Right lobe of liver (tissue), 6 donors: Measurements from ENCODE around the gene DDX39A. TPM values are rescaled to one million over a fixed set of nuclear protein-coding genes. Genes with fewer than 3 reads are reported as not detected.

Source experiments
- ATAC-seq, 4 donors: fragments of 200-7000 bp; cut with Tn5 transposase; one replicate each; pipeline ENCODE4 v1.9.1; 2020; ENCODE audit warnings: mild to moderate bottlenecking in 4 of 4, moderate library complexity in 4 of 4
- DNase-seq, 3 donors: peaks; one replicate each; pipeline ENCODE4 v3.0.0-alpha.2; 2020
- H3K27ac ChIP-seq, 3 donors: fragments of 200-600 bp; one replicate each; pipeline ENCODE4 v1.8.0; 2022
- H3K27me3 ChIP-seq, 2 donors: fragments of 200-600 bp; one replicate each; pipeline ENCODE4 v1.8.0; 2022
- H3K36me3 ChIP-seq, 4 donors: fragments of 200-600 bp; sonication (generic) in 1 of 4; one replicate each; pipeline versions ENCODE4 v1.5.1 to v1.8.0; 2017 to 2022; ENCODE audit warnings: control low read depth in 1 of 4
- H3K4me1 ChIP-seq, 4 donors: fragments of 200-600 bp; sonication (generic) in 1 of 4; one replicate each; pipeline versions ENCODE4 v1.5.1 to v1.8.0; 2017 to 2022; ENCODE audit warnings: control low read depth in 1 of 4
- H3K4me3 ChIP-seq, 3 donors: fragments of 200-600 bp; one replicate each; pipeline ENCODE4 v1.8.0; 2022
- H3K9me3 ChIP-seq, 4 donors: fragments of 200-600 bp; sonication (generic) in 1 of 4; one replicate each; pipeline versions ENCODE4 v1.5.1 to v1.8.0; 2017 to 2022; ENCODE audit warnings: control low read depth in 1 of 4
- CTCF ChIP-seq, 4 donors: fragments of 200-600 bp in 3 of 4; fragments of 450-650 bp in 1 of 4; IDR thresholded peaks; one replicate each; pipeline versions ENCODE4 v1.5.1 to v1.8.0; 2016 to 2022; ENCODE audit warnings: antibody characterized with exemption in 4 of 4, mild to moderate bottlenecking in 2 of 4
- POLR2A ChIP-seq: fragments of 450-650 bp; IDR thresholded peaks from one replicate; pipeline ENCODE4 v1.6.1; 2017; ENCODE audit warnings: antibody characterized with exemption, mild to moderate bottlenecking
- WGBS: methylation state at CpG from one replicate; pipeline ENCODE4 v1.1.6; 2018; ENCODE audit warnings: low coverage, low lambda C conversion rate; ENCODE audit not compliant: insufficient coverage; ENCODE audit errors: missing lambda C conversion rate; 5-methylcytosine and 5-hydroxymethylcytosine counted together
- intact Hi-C, 2 donors: fragments of 100-400 bp; cut with DNase I; formaldehyde crosslinking; loops; one replicate each; pipeline versions ENCODE4 v1.11.2 to v1.14.1; 2022
- total RNA-seq, 6 experiments: library from RNA; depleted of rRNA in 2 of 6; stranded (reverse); fragments of >200 nt in 2 of 6; fragmentation: NEBNext Ultra II Directional in 3 of 6; extraction: Animal tissue kit (Norgen Biotek cat#: 25700) in 3 of 6; gene quantifications; one replicate each; pipeline versions ENCODE4 v1.1.0 to v1.2.4, GENCODE V29; 2016 to 2023
- donor health status: DM: no; HTN: yes; CAD: no.
- donor health status: DM: no; HTN: no; CAD: no.
- donor health status: DM: no; HTN: no; CAD: no.
- donor health status: DM: no; HTN: yes; CAD: no.
- donor health status: DM: no; HTN: yes; CAD: no.

DDX39A gene
- total RNA-seq, 6 experiments from 2014 or later: 12.9 to 34.5 (median 24.6) TPM

- intact Hi-C loops: no loop called here
- TF ChIP-seq POLR2A (no peak), CTCF (IDR thresholded peaks at IDR 0.05) (no peak)
- no peaks in the 10 kb centered on the region for H3K9me3 ChIP-seq
- DNase-seq (no peak), ATAC-seq (no peak)
- no peaks in the 10 kb centered on the region for H3K27me3 ChIP-seq
- H3K4me3 ChIP-seq: no peak overlapping the region
- whole genome bisulfite sequencing: 93% methylated on average over 3 of the region's 16 CpGs
- peaks cover 0 to 49% (median 22%) of the 10 kb centered on the region in 4 donors for H3K36me3 ChIP-seq
- H3K4me1 ChIP-seq: peaks cover 0 to 5% (median 0%) of the 10 kb centered on the region in 4 donors
- H3K27ac ChIP-seq: no peak overlapping the region
These were observed 23.9 kb upstream of the DDX39A start for GRCh38 chr19:14442891-14443631.

- WGBS: 81% methylated on average over 4 of the region's 34 CpGs
- H3K27me3 ChIP-seq: no peaks in the 10 kb centered on the region
- H3K4me3 ChIP-seq: no peak overlapping the region
- no peak for TF ChIP-seq CTCF (IDR thresholded peaks at IDR 0.05)
- TF ChIP-seq POLR2A: no peak
- intact Hi-C loops: no loop called here
- no peak for ATAC-seq
- DNase-seq: no peak
- H3K4me1 ChIP-seq: peaks cover 0 to 5% (median 0%) of the 10 kb centered on the region in 4 donors
- peaks cover 0 to 38% (median 19%) of the 10 kb centered on the region in 4 donors for H3K36me3 ChIP-seq
- H3K27ac ChIP-seq: no peak overlapping the region
- no peaks in the 10 kb centered on the region for H3K9me3 ChIP-seq
These were observed 22.1 kb upstream of the DDX39A start for GRCh38 chr19:14441041-14441938.

GRCh38 chr19:14440049-14440448 lies 20.9 kb upstream of the DDX39A start:
- peak; percentile 75 to 89 (median 80) for DNase-seq
- Histone ChIP-seq H3K36me3 (peaks cover 0 to 27% (median 17%) of the 10 kb centered on the region in 4 donors), H3K4me1 (peaks cover 0 to 5% (median 0%) of the 10 kb centered on the region in 4 donors), H3K9me3 (no peaks in the 10 kb centered on the region), H3K27ac (peak overlapping the region; percentile 32 to 47 (median 33)), H3K4me3 (peak overlapping the region in 2 of 3 donors; percentile 16 to 29), H3K27me3 (no peaks in the 10 kb centered on the region)
- 57% methylated on average over 4 of the region's 9 CpGs for WGBS
- no peak for TF ChIP-seq CTCF (IDR thresholded peaks at IDR 0.05)
- ATAC-seq: peak; percentile 78 to 89 (median 78)
- intact Hi-C loops: no loop called here

- WGBS: 47% methylated on average over 9 of the region's 9 CpGs
- ATAC-seq: no peak
- no peaks in the 10 kb centered on the region for H3K9me3 ChIP-seq
- no peak for TF ChIP-seq POLR2A
- no peak for TF ChIP-seq CTCF (IDR thresholded peaks at IDR 0.05)
- no peak overlapping the region for H3K27ac ChIP-seq
- H3K4me1 ChIP-seq: peaks cover 0 to 5% (median 0%) of the 10 kb centered on the region in 4 donors
- intact Hi-C loops: no loop called here
- H3K36me3 ChIP-seq: peaks cover 0 to 19% (median 11%) of the 10 kb centered on the region in 4 donors
- DNase-seq: no peak
- H3K27me3 ChIP-seq: no peaks in the 10 kb centered on the region
- H3K4me3 ChIP-seq: no peak overlapping the region
These were observed 19.9 kb upstream of the DDX39A start for GRCh38 chr19:14439014-14439413.
